ENCODE results near the gene TAAR1.

The TAAR1 gene

GRCh38 chr6:132661906-132662305 lies 2.9 kb upstream of the TAAR1 start:
- Histone ChIP-seq H3K9me3 (ENCODE audit: low read length) (no peaks in the 10 kb centered on the region), H3K27me3 (ENCODE audit: insufficient read depth, low read length) (no peaks in the 10 kb centered on the region), H3K4me3 (ENCODE audit: low read depth, low read length, poor library complexity, severe bottlenecking) (no peak overlapping the region), H2AFZ (ENCODE audit: low read length) (no peak overlapping the region), H3F3A (ENCODE audit: insufficient read depth, low read length) (no peaks in the 10 kb centered on the region), H4K20me1 (ENCODE audit: insufficient read depth, low read length) (no peaks in the 10 kb centered on the region), H3K9ac (ENCODE audit: low read length) (no peak overlapping the region), H3K79me2 (ENCODE audit: insufficient read depth, low read length) (no peaks in the 10 kb centered on the region), H3K4me2 (ENCODE audit: low read length) (no peak overlapping the region), H3K27ac (ENCODE audit: low read depth, low read length, poor library complexity, severe bottlenecking) (no peak overlapping the region), H3K4me1 (ENCODE audit: insufficient read depth, low read length, severe bottlenecking) (no peaks in the 10 kb centered on the region), H3K36me3 (ENCODE audit: insufficient read depth, low read length) (no peaks in the 10 kb centered on the region), H3K9me2 (ENCODE audit: low read depth, low read length) (no peaks in the 10 kb centered on the region)
- TF ChIP-seq CTCF (IDR thresholded peaks at IDR 0.05; ENCODE audit: low read length): no peak
- no peak for TF ChIP-seq EZH2 (IDR thresholded peaks at IDR 0.05; ENCODE audit: borderline replicate concordance, low read length)

- Histone ChIP-seq H3F3A (ENCODE audit: insufficient read depth, low read length) (no peaks in the 10 kb centered on the region), H3K27me3 (ENCODE audit: insufficient read depth, low read length) (no peaks in the 10 kb centered on the region; the same call in 1 of the 2 replicates), H3K4me1 (ENCODE audit: insufficient read depth, low read length, severe bottlenecking) (no peaks in the 10 kb centered on the region), H3K9ac (ENCODE audit: low read length) (no peak overlapping the region), H3K36me3 (ENCODE audit: insufficient read depth, low read length) (no peaks in the 10 kb centered on the region), H4K20me1 (ENCODE audit: insufficient read depth, low read length) (no peaks in the 10 kb centered on the region), H3K4me2 (ENCODE audit: low read length) (no peak overlapping the region), H3K9me3 (ENCODE audit: low read length) (no peaks in the 10 kb centered on the region), H3K4me3 (ENCODE audit: low read depth, low read length, poor library complexity, severe bottlenecking) (no peak overlapping the region), H3K79me2 (ENCODE audit: insufficient read depth, low read length) (no peaks in the 10 kb centered on the region), H3K27ac (ENCODE audit: low read depth, low read length, poor library complexity, severe bottlenecking) (no peak overlapping the region), H3K9me2 (ENCODE audit: low read depth, low read length) (no peaks in the 10 kb centered on the region), H2AFZ (ENCODE audit: low read length) (no peak overlapping the region)
- no peak for TF ChIP-seq CTCF (IDR thresholded peaks at IDR 0.05; ENCODE audit: low read length)
- TF ChIP-seq EZH2 (IDR thresholded peaks at IDR 0.05; ENCODE audit: borderline replicate concordance, low read length): no peak
Observed at GRCh38 chr6:132651062-132651461, 7.9 kb downstream of the TAAR1 start.

GRCh38 chr6:132650429-132650828 lies 8.6 kb downstream of the TAAR1 start:
- no peaks in the 10 kb centered on the region for H3K4me1 ChIP-seq (ENCODE audit: insufficient read depth, low read length, severe bottlenecking)
- no peak overlapping the region for H3K27ac ChIP-seq (ENCODE audit: low read depth, low read length, poor library complexity, severe bottlenecking)
- TF ChIP-seq EZH2 (IDR thresholded peaks at IDR 0.05; ENCODE audit: borderline replicate concordance, low read length) (no peak), CTCF (IDR thresholded peaks at IDR 0.05; ENCODE audit: low read length) (no peak)
- H2AFZ ChIP-seq (ENCODE audit: low read length): no peak overlapping the region
- no peaks in the 10 kb centered on the region for H3K79me2 ChIP-seq (ENCODE audit: insufficient read depth, low read length)
- H3K9ac ChIP-seq (ENCODE audit: low read length): no peak overlapping the region
- H3K9me3 ChIP-seq (ENCODE audit: low read length): no peaks in the 10 kb centered on the region
- H3K9me2 ChIP-seq (ENCODE audit: low read depth, low read length): no peaks in the 10 kb centered on the region
- no peak overlapping the region for H3K4me2 ChIP-seq (ENCODE audit: low read length)
- H3K4me3 ChIP-seq (ENCODE audit: low read depth, low read length, poor library complexity, severe bottlenecking): no peak overlapping the region
- H3F3A ChIP-seq (ENCODE audit: insufficient read depth, low read length): no peaks in the 10 kb centered on the region
- no peaks in the 10 kb centered on the region for H3K36me3 ChIP-seq (ENCODE audit: insufficient read depth, low read length)
- H4K20me1 ChIP-seq (ENCODE audit: insufficient read depth, low read length): no peaks in the 10 kb centered on the region
- H3K27me3 ChIP-seq (ENCODE audit: insufficient read depth, low read length): no peaks in the 10 kb centered on the region; the same call in 1 of the 2 replicates

All from OCI-LY1 (cell line).